T-helper 9 cell (primary cell): ENCODE results near the gene NUP37.
"Not testable (repeated sequence)": the region's sequence is repeated elsewhere in the genome, so short reads cannot be mapped to it uniquely, and the experiment has no call there.

Source experiments
- DNase-seq: peaks from one replicate; pipeline ENCODE4 v3.0.0-alpha.2; 2020

Gene NUP37

DNA sequence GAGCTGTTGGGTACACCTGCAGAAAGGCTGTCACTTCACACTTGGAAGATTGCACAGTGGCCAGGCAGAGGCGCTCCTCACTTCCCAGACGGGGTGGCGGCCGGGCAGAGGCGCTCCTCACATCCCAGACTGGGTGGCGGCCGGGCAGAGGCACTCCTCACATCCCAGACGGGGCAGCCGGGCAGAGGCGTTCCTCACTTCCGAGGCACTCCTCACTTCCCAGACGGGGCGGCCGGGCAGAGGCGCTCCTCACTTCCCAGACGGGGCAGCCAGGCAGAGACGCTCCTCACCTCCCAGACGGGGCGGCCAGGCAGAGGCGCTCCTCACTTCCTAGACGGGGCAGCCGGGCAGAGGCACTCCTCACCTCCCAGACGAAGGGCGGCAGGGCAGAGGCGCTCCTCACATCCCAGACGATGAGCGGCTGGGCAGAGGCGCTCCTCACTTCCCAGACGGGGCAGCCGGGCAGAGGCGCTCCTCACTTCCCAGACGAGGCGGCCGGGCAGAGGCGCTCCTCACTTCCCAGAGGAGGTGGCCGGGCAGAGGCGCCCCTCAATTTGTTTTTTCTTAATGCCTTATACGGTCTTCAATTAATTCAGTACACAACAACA lies 30.6 kb downstream of the NUP37 start:
- DNase-seq, result not testable (repeated sequence)

DNA sequence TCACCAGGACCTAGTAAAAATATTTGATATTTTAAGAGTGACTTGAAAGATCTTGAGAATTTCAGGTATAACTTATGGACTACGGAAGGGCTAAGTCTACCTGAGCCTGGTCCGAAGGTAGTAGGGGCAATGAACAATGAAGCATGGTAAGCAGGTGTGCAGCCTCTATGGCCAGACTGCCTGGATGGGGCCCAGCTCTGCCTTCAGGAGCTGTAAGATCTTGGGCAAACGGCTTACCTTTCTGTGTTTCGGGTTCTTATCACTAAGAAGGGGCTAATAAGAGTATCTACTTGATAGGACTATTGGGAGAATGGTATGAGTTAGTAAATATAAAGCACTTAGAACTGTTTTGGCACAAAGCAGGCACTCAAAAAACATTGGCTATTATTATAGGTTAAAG lies 39.1 kb downstream of the NUP37 start:
- DNase-seq, result no peak

DNA sequence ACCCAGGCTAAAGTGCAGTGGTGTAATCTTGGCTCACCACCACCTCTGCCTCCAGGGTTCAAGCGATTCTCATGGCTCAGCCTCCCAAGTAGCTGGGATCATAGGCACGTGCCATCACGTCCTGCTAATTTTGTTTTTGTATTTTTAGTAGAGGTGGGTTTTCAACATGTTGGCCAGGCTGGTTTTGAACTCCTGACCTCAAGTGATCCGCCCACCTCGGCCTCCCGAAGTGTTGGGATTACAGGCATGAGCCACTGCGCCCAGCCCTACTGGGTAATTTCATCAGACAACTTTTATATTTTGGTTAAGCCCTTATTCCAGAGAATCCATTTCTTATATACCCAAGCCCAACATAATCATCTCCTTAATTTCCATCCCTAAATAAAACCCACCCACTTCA lies 47.8 kb downstream of the NUP37 start:
- not testable (repeated sequence) for DNase-seq

DNA sequence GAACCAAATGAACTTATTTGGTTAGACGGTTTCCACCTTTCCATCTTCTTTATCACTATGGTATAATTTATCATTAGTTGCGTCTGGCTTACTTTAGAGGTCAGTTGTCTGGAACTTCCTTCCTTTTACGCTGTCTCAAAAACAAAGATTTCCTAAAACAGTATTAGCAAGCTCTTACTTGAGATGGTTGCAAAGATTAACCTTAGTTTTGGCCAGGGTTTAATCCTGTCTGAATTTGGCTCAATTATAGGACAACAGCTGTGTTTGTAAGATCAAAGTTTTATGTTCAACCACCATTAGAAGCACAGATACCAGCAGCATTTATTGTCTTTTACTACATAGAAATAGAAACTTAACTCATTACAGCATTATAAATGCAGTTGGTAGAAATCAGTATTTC lies 50.2 kb downstream of the NUP37 start:
- no peak for DNase-seq

DNA sequence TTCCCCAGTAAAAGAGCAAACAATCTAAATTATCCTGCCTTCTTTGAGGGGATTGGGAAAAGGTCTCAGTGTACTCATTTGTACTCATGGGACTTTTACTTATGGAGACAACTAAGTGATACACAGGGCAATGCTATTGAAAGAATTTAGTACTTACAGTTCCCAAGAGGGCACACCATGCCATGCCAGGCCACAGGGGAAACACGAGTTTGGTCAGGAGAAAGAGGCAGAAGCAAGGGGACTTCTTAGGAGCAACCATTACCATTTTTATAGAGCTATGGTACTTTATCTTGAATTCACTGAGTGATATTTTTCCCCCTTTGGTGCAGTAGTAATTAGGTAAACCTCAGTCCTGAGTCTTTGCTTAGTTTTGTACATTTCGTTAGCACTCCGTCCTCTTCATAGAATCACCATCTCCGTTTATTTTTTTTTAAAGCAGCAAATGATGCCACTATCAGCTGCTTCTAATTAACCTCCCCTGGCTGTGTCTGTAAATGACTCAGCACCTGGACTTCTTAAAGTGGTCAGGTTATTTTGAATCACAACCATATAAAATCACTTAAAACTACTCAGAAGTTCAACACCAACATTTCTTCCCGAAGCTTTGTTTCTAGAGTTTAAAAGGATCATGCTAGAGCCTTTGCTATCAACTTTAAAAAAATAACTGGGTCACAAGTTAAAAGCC lies 52.2 kb downstream of the NUP37 start:
- no peak for DNase-seq

DNA sequence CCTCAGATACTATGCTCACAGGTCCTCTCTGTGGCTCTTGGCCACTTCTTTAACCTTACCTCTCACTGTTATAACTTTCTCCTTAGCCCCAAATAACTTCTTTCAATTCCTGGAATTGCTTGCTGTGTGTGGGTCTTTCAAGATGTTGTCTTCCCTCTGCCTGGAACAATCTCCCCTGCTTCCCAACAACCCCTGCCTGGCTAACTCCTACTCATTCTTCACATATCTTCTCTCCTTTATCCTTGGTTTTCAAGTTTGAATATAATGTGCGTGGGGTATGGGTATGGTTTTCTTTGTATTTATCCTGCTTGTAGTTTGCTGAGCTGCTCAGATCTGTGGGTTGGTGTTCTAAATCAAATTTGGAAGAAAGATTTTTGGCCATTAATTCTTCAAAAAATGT lies 55.4 kb downstream of the NUP37 start:
- DNase-seq, result no peak

DNA sequence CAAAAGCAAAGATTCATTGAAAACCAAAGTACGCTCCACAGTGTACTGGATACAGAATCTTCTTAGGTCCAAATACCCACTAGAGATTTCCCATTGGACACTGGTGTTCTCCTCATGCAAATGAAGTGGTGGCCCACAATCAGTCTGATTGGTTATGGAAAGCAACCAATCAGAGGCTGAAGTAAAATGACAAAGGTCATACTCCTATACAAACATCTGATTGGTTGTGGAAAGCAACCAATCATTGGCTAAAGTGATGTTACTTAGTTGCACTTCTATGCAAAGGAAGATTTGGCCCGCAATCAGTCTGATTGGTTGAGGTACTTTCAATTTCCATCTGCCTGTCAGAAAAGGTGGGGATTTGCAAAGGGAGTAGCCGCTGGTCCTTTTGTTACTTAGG lies 56.8 kb downstream of the NUP37 start:
- no peak for DNase-seq

DNA sequence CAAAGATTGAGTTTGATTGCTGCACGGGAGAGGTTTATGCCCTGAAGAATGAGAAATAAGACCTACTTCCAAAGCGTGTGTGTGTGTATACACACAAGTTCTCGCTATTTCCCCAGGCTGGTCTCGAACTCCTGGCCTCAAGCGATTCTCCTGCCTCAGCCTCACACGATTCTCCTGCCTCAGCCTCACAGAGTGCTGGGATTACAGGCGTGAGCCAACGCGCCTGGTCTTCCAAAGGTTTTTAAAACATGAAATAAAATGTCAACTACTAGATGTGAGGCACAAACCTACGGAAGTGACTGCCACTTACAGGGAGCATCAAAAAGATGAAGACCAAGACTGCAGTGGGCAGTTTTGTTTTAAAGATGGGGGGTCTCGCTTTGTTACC lies 57.5 kb downstream of the NUP37 start:
- DNase-seq, result no peak

DNA sequence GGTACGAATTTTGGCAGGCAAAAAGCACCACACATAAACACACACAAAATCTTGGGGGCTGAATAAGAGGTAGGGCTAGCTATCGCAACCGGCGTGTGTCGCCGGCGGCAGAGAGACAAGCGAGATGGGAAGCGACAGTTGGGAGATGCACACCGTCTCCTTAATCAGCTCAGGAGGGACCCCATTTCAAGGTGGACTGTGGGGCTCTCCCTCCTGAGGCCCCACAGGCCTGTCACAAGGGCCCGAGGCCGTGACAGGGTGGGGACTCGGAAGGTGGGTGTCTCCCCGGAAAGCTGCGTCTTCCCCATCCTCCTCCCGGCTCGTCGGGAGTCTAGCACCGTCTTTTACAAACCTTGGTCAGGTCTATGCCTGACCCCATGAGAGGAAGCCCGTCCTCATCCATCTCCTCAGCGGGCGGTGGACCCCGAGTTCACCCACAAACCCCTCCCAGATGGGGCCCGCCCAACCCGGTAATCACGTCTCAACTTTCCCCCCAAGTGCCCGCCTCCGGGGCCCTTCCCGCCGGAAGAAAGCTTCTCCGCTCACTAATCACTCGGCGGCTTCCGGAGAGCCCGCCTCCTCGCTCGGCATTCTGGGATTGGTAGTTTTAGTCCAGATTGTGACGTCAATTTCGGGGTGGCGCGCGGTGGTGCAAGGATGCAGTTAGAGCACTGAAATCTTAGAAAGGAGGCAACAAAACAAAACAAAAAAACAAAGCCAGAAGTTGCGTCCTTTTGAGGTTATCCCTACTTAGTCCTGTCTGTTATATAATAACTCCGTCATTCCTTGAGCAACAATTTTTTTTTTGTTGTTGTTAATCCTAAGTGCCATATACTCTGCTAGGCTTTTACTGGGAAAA lies 58.1 kb downstream of the NUP37 start, which contains the start of gene WASHC3:
WASHC3 (minus strand) TSS at position 432 of the 859 bp plus-strand sequence; CDS start at position 403, 29 bp downstream.
- DNase-seq, result peak; percentile 92

DNA sequence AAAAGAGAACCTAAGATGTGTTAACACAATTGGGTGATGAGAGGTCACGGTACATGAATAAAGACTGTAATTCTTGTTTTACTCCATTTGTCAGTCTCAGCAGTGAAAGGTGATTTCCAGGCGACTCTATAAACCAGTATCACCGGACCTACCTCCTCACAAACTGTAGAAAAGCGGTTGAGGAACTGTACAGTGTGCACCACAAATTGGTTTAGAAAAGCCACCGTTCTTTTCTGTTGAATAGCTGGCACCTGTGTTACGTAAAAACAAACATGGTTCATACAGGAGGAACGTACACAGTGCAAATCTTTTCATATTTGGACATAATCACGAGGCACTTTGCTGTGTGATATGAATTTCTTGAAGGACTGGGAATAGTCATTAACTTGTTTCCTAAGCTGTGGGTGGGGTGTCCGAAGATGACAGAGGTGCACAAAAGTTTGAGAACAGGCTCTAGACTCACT lies 58.8 kb downstream of the NUP37 start:
- DNase-seq, result no peak

DNA sequence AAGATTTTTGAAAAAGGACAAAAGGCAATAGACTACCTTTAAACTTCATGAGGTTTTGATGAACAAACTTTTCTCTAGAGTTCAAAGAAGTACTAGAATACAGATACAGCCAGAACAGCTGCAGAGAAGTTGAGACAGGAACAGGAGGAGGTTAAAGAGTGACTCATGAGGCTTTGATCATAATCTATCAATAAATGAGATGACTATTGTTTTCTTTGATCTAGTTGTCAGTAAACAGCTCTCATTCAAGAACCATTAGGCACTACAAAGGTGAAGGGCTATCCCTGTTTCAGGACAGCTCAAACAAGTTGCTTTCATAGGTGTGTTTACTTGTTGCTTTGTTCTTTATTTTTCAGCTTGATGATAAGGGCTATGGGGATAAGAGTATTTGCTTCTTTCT lies 60.6 kb downstream of the NUP37 start:
- no peak for DNase-seq

DNA sequence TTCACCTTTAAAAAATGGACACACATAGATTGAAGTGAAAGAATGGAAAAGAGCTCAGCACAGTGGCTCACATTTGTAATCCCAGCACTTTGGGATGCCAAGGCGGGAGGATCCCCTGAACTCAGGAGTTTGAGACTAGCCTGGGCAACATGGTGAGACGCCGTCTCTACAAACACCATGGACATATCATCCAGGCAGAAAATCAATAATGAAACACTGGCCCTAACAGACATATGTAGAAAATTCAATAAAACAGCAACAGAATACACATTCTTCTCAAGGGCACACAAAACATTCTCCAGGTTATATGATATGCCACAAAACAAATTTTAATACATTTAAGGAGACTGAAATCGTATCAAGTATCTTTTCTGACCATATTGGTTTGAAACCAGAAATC lies 65.6 kb downstream of the NUP37 start:
- DNase-seq, result no peak

DNA sequence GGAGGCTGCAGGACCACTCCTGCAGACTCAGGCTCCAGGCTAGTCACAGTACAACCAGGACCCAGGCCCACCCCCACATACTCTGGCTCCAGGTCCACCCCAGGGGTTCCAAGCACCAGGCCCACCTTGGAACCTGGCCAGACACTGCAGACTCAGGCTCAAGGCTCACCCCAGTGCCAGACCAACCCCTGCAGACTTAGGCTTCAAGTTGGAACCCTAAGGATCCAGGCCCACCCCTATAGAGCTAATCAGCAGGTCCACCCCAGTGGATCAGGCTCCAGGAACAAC lies 66.9 kb downstream of the NUP37 start:
- DNase-seq, result no peak

DNA sequence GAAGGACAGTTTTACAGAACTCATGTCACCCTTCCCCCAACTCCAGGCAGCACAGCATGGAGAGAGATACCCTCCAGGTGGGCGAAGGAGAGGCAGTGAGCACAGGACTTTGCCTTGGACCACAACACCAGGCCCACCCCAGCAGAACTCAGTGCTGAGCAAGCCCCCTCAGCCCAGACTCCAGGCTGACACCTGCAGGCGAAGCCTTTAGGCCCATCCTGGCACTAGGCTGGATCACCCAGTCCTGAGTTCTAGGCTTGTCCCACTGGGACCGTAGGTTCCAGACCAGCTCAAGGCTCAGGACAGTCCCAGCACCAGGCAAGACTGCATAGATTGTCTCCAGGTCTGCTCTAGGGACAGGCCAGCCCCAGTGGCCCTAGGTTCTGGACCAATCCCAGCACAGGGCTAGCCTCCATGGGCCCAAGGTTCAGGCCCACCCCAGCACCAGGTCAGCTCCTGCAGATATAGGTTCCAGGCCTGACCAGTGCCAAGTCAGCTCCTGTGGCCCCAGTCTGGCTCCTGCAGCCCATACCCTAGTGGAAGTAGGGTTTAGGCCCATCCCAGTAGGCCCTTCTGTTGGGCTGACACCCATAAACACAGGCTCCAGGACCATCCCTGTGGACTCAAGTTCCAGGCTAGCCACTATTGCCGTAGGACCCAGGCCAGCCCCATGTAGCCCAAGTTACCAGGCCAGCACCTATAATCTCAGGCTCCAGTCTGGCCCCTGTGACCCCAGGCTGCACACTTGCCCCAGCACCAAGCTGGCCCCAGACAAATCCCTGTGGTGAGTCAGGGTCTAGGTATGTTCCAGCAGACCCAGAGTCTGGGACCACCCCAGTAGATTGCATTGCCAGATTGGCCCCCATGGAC lies 67.5 kb downstream of the NUP37 start:
- DNase-seq, result no peak

DNA sequence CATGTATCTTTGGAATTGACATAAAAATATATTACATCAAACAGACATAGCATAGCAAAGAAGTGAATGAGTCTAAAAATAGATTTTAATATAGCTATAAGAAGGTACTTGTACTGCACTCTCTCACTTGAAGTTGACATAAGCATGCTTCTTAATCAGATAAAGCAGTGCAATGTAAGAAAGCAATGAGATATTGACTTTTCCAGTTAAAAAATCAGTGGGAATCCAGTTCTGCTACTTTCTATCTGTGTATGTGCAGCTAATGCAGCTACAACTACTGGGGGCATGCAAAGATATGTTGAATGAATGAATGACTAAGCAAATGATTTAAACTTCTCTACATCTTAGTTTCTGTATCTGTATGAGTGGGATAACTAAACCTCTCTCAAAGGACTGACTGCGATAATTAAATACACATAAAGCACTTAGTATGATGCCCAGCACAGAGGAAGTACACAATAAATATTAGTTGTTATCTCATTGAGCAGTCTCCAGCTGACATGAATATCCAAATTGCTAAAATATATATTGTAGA lies 68.4 kb downstream of the NUP37 start:
- no peak for DNase-seq

DNA sequence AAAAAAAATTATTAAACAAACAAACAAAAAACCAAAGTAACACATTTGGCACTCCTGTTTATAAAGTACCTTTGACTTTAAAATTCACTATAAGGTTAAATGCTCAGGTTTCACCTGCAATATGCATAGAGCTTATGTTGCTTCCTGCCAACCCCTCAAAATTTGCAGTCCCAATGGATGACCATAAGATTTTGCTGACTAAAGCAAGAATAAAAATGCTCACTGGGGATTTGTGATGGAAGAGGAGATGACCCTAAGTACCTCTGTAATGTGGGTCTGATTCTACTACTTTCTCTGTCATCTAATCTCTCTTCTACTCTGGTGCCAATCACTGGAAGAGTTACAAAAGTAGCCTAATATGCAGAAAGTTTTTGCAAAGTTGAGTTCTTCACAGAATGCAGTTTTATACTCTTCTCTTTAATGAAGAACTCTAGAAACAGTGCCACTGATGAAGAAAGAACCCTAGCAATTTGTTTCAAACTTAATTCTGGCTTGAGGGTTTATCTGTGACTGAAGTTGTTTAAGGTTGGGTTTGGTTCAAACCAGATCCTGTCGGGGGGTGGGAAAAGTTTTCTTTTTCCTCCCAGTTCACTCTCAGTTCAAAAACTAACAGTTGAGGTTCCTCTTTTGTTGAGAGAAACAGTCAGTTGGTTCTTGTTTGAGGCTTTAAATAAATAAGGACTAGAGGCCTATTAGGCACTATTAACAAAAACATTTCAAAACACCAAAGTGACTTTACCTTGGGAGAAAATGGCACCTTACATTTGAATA lies 69.1 kb downstream of the NUP37 start:
- DNase-seq, result no peak

DNA sequence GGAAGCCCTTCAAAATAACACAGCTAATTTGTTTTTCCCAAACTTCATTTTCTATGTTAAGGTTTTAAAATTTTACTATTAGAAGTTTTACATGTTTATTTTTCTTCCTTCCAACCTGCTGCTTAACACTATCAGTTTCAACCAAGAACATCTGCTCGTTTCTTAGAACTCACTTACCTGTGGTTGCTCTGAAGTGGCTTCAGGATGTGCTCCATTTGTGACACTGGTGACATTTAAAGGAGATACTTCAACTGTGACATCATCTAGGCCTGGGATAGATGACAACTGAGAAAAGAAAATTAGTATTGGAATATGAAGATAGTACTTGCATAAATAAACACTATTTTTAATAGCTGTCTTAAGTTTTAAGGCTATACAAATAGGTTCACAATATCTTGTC lies 76.0 kb downstream of the NUP37 start:
- DNase-seq, result no peak

DNA sequence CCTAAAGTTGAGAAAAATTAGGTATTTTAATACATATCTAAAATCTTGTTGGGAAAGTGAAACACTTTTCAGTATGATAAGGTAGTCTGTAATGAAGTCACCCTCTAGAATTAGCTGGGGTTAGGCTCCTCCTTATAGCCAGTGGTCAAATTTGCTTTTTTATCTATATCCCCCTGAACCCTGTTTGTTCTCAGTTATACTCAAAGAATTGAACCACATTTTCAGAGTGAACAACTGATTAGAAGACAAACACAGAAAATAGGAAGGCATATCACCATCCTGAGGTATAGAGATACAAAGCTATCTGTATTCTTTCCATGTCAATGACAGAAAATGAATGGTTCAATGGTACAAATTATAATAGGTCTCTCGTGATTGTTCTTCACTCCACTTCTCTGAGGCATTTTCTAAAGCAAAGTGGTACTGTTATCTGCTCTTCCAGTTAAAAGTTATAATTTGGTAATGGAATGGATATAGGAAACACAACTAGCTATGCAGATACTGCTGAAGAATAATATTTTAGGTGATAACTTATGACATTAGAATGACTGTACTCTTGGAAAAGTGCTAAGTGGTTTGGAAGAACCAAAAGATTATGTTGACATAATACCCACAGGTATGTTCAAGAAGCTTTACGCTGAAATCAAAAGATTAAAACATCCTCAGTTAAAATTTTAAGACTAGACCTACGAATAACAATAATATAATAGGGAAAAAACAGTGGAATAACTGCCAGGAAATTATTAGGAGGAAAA lies 85.7 kb downstream of the NUP37 start:
- DNase-seq, result no peak

DNA sequence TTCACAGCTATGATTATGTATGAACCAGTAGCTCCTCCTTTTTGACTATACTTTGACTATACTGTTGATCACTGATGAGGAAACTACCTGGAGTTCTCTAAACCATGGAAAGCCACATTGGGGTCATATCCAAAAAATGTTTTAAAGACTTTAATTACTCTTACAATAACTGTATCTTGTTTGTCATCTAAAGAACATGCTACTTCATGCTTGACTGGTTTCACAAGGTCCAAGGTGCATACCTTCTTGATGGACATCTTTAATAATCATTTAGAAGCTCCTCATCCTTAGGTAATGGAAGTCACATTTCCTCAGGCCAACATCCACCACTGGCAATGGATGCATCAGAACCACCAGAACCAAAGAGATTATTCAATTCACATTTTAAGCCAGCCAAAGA lies 88.1 kb downstream of the NUP37 start:
- DNase-seq, result no peak

DNA sequence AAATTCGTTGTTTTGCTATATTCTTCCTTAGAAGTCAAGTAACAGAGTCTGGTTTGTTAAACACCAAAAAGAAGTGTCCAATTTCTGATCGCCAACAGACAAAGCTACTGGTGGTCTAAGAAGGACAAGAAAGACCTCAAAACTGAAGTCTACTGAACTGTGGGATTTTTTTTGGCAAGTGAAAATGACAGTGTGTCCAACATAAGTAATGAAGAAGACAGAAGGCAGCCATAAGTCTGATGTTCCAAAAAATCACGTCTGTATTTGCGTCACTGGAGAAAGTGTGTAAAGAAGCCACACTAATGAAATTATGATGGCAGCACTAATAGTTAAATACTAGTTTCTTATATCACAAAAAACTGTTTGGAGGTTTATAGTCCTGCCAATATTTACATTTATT lies 90.8 kb downstream of the NUP37 start:
- no peak for DNase-seq

DNA sequence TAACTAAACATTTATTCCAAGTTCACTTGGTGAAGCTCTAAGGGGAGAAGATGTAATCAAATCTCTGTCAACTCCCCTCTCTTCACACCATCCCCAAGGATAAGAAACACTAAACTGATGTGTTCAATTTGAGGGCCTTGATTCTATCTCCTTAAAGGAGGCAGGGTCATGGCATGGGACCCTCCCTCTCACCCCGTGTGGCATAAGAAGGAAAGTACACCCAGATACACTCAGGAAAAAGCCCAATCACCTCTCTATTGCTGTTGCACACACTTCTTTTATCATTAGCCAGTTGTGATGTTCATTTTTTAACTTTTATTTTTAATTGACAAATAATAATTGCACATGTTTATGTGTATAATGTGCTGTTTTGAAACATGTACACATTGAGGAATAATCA lies 93.2 kb downstream of the NUP37 start:
- DNase-seq, result no peak
